ENCODE results near the gene MFAP5.
A peak's percentile ranks its signal among the peaks of the same experiment; 100 is the strongest.

Gene MFAP5, protein sequence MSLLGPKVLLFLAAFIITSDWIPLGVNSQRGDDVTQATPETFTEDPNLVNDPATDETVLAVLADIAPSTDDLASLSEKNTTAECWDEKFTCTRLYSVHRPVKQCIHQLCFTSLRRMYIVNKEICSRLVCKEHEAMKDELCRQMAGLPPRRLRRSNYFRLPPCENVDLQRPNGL

DNA sequence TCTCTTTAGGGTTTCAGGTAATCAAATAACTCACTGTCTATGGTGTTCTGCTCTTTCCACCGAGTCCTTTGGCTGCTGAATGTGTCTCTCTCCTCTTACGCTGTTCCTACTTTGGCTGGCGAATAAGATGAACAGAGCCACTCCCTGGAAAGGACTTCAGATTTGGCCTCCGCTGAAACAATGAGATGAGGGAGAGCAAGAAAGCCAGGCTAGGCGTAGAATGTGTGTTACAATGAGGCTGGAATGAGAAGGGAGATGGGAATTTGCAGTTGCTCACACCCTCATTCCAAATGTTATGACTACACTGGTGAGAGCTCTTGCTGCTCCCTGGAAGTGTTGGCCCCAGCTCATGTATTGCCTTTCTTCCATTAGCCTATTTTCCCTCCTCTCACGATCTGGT is at the start of gene MFAP5:
MFAP5 (minus strand) TSS at position 234 of the 400 bp plus-strand sequence. CDS start 722 bp downstream, outside the sequence.
- no peak for DNase-seq (ENCODE audit: low spot score)

DNA sequence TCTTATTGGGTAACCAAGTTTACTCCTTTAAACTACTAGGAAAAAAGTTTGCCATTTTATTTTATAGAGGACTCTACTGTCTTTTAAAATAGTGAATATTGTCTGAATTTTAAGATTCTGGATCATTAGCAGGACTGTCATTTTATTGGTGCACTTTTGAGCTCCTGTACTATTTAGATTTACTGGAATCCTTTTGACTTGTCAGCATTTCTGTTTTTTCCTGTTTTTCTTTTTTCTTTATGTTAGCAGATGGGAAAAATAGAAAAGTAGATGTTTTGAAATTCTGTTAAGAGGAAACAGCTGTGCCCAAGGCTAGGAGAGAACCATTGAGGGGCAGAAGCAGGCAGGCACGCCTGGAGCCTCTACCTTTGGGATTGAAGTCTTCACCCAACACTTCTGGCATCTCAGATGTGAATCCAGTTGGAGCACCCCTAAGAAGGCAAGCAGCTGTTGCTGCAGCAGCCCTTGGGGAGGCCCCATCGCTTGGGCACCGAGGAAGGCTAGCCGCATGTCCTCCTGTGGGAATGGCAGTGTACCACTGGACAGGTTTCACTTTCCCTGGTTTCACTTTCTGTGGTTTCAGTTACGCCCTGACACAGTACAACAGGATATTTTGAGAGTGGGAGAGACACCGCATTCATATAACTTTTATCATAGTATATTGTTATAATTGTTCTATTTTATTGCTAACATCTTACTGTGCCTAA is 46.7 kb upstream of the MFAP5 start:
- no peak for DNase-seq (ENCODE audit: low spot score)

DNA sequence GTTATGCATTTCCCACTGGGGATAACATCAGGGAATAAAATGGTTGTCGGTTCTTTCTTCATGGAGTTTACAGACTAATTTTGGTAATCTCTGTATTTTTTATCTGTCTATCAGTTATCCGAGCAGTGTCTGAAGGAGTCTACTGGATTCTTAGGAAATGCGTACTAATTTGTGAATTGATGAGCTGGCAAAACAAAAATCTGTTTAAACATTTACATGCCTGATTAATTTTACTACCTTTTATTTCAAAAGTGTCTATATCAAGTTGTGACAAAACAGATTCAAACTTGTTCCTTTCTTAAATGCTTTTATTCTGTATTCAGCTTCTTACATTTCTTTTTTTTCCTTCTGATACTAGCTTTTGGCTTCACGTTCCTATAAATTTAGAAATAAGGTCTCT is 39.5 kb upstream of the MFAP5 start:
- DNase-seq (ENCODE audit: low spot score) = no peak

DNA sequence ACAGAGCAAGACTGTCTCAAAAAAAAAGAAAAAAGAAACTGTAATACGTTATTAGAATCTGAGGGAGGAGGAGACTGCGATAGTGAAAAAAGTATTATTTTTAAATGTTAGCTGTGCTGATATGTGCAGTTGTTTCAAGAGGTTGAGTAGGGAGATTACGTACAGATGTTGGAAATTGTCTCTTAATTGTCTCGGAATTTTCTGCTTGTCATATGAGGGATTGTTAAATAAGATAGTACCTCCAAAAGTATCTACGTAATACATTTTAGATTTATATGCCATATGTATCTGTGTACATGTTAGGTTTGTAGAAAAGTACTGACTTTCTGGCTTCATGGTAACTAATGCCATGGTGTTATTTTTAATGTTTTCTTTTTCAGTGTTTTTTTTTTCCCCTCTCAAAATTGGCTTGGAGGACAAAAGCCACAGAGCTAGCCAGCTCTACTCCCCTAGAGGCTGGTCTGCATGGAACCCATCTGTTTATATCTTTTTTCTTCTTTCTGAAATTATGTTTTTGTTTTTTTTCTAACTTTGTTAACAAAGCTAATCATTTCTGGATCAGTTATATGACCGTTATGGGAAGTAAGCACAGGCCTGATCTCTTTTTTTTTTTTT is 38.5 kb upstream of the MFAP5 start:
- no peak for DNase-seq (ENCODE audit: low spot score)

DNA sequence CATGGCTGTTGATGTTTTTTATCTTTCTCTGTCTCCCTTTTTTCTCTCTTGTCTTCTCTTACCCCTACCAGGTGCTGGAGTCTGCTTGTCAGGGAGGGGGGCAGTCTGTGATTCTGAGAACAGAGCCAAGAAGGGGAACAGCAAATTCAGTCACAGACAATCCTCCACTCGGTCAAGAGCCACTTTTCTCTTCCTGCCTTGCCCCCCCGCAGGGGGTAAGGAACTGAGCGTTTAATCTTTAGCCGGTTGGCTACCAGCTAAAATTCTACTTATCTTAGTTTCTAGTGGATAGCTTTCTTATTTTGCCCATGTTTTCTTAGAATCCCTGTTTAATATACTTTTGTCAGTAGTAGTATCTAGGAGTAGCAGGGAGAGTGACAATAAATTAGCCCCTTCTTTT is 37.1 kb upstream of the MFAP5 start:
- no peak for DNase-seq (ENCODE audit: low spot score)

DNA sequence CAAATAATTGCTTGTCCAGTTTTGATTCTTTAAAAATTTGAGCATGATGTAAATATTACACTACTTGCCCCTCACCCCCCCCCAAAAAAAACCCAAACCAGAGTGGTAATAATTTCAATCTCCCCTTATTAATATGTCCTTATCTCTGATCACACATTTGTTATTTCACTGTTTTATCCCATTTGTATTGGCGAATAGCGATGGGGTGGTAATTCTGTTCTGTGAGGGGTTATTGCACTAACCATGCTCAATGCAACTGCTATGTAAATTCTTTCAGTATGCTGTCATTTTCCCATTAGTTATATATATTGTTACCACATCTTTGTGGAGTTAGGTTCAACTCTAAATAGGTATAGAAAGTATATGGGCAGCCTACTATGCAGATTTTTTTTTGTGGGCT is 36.3 kb upstream of the MFAP5 start:
- DNase-seq (ENCODE audit: low spot score) = no peak

DNA sequence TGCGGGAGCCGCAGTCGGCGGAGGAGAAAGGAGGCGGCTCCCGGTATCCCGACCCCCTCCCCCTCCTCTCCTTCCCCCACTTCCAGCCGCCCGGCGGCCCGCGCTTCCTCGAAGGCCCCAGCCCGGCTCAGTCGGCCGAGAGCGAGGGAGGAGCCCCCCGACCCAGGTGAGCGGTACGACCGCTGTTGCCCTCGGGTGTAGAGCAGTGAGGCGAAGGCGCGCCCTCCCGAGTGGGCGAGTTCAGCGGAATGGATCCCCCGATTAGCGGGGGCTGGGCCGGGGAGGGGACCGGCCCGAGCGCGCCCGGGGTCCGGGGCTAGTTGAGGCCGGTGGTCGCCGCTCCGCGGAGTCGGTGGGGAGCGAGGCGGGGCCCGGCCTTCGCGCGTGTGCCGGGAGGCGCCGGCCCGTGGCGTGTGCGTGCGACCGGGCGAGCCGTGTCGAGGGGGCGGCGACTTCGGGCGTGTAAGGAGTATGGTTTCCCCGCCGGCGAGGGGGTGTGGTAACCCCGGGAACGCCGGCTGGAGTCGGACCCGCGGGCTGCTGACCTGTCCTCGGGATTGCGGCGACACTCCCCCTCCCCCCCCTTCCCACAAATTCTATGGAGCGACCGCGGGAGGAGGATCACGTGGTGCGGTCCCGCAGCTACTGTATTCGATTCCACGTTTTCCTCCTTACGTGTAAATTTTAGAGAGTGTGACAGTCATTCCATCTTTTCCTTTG is 35.7 kb upstream of the MFAP5 start:
- no peak for DNase-seq (ENCODE audit: low spot score)

DNA sequence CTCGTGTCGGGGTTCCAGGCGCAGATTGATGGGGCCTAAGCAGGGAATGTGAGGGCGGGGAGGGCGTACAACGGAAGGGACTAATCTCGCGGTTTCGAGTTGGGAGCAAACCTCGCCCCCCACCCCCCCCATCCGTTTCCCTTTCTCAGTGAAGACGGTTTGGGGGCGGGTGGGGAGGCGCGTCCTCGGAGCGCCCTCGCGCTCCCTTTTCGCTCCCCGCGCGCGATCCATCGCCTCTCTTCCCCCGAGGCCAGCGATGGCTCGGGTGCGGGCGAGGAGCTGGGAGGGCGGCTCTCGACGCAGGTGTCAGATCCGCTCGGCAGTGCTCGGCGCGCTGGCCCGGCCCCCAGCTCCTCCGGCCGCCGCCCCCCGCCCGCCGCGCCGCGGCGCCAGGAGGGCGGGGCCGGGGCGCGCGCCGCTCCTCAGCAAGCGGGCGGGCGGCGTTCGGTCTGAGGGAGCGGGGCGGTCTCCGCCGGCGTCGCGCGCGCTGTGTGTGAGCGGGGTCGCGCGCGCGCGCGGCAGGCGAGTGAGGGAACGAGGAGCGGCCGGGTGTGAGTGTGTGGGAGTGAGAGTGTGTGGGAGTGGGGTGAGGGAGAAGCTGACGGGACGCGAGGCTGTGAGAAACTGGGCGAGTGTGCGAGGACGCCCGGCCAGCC is 35.0 kb upstream of the MFAP5 start, which contains the start of gene RIMKLB:
RIMKLB (plus strand) TSS at position 516 of the 656 bp plus-strand sequence. CDS start 15,876 bp downstream, outside the sequence.
- DNase-seq (ENCODE audit: low spot score) = no peak

DNA sequence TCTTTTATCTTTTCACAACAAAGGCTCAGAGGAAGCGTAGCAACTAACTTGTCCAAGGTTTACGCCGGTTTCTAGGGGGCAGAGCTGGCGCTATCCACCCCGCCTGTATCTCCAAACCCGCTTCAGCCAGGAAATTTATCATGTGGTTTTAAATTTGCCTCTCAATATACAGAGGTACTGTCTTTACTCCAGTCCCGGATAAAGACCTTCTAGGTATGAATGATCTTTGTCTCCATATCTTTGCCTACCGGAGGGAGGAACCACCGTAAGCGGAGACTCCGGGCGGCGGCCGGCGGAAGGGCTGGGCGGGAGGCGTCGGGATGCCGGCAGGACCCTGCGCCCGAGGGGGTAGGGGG is 34.5 kb upstream of the MFAP5 start:
- no peak for DNase-seq (ENCODE audit: low spot score)

DNA sequence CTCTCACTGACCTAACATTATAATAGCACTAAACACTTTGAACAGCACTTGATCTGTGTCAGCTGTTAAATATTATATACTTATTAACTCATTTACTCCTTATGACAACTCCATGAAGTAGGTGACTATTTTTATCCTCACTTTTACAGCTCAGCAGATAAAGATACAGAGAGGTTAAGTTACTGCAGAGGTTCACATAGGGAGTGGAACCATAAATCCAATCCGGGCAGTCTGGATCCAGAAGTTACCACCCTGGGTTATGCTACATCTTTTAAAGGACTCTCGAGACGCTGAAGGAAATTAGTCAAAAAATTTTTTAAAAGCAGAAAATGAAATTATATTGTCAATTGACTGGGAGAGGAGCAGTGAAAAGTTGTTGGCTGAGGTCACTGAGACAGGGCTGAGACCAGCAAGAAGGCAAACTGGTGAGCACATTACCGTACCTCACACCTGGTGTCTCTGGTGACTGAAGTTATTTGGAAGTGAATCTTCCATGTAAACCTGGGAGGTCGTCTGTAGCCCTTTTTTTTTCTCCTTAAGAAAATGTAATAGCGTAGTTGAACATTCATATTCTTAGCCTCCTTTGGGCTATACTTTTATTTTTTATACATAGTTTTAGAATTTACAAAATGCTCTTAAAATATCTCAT is 33.9 kb upstream of the MFAP5 start:
- DNase-seq (ENCODE audit: low spot score) = no peak

DNA sequence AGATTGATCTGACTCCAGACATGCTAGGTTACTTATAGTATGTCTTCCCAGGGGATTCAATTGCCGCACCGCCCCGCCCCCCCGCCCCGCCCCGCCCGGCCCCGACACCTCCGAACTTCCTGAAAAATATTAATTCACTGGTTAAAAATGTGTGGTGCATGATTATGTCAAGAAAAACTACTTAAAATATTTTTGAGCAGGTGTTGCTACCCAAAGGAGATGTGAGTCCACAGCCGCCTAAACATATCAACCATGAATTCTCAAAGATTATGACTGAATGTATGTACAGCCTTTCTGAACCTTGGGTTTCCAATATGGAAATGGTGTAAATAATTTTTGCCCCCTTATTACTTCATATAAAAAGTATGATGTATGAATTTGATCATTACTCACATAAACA is 32.5 kb upstream of the MFAP5 start:
- no peak for DNase-seq (ENCODE audit: low spot score)

DNA sequence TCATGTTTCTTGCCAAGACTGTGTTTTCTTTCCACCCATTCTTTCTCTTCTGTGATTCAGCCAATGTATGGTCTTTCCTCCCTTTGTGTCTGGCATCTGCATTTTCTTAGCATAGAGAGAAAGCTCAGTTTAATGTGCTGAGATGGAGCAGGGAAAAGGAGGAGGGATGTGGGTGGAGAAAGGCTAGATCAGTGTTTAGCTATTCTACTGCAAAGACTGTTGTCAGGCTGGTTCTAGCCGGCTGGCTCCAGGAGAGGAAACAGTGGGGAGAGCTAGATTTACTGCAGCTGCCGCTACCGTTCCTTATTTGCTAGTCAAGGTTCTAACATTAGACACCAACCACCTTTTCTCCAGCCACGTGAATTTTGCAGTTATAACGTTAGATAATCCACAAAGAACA is 29.9 kb upstream of the MFAP5 start:
- DNase-seq (ENCODE audit: low spot score) = no peak

DNA sequence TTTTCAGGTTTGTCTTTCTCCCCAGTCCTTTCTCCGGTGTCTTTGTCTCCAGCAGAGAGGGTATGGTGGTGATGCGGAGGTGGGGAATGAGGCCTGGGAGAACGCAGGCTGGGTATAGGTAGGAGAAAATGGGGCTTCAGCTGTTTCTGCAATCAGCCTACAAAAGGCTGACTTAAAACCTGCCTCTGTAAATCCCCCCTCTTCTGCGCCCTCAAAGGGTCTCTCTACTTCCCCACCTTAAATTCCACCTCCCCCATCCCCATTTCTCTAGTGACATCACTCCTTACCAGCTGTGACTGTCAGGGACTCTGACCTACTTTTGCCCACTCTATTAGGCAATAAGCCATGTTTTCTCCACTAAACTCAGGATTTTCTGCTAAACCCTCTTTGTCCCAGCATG is 27.1 kb upstream of the MFAP5 start:
- DNase-seq (ENCODE audit: low spot score) = no peak

DNA sequence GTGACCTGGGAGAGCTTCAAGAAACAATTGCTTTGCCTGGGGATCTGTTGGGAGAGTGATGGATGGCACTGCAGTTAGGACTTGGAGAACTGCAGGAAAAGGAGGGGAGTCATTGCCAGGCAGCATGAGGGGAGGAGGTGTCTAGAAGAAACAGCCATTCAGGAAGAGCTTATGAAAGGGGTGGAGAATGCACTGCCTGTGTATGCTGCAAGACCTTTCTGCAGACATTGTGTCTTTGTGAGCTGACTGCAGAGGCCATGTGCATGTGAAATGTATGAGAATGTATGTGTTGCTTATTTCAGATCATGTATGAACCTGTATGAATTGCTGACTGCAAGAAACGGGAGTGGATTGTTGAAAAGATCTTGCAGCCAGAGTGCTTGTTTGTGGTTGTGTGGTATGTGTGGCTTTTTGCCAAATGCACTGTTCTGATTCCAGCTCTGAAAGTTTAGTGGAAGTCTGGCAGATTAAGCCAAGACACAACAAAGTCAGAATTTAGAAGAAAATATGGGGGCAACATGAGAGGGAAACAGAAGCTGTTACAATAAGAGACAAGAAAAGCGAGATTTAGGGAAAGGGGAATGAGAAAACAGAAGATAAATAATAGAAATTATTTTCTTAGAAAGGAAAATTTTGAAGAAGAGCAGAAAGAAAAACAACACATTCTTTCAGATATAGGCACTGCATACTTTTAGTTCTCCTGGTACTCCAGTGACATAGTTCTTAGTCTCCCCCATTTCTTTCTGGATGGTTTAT is 25.4 kb upstream of the MFAP5 start:
- no peak for DNase-seq (ENCODE audit: low spot score)

DNA sequence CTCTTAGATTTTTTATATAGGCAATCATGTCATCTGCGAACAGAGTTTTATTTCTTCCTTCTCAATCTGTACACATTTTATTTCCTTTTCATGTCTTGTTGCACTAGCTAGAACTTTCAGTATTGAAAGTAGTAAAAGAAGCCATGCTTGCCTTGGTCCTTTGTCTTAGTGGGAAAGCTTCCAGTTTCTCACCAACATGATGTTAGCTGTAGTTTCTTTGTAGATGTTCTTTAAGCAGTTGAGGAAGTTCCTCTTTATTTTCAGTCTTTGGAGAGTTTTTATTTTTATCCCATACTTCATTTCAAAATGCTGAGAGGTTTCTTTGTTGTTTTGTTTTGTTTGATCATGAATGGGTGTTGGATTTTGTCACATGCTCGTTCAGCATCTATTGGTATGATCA is 22.4 kb upstream of the MFAP5 start:
- no peak for DNase-seq (ENCODE audit: low spot score)

DNA sequence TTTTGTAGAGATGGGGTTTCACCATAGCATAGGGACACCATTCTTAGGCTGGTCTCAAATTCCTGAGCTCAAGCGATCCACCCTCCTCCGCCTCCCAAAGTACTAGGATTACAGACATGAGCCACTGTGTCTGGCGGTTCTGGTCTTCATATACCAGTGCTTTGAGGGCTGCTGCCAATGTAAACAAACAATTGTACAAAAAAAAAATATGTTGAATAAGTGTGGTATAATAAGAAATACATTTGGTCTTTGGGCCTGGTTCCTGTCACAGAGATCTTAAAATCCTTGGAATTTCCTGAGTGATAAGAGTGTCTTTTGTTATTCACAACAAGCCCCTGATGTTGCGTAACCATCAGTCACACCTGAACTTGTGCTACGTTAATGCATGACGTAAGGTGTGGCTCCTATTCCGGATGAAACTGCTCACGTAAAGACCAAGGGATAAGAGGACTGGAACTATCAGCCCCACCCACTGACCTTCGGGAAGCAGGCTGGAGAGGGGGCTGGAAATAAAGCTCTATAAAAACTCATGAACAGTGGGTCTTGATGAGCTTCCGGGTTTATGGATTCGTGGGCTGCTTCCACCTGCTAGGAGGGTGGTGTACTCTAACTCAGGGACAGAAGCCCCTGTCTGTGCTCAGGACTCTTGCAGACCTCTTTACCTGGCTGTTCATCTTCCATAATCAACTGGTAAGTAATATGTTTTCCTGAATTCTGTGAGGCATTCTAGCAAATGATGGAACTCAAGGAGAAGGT is 18.7 kb upstream of the MFAP5 start:
- no peak for DNase-seq (ENCODE audit: low spot score)

DNA sequence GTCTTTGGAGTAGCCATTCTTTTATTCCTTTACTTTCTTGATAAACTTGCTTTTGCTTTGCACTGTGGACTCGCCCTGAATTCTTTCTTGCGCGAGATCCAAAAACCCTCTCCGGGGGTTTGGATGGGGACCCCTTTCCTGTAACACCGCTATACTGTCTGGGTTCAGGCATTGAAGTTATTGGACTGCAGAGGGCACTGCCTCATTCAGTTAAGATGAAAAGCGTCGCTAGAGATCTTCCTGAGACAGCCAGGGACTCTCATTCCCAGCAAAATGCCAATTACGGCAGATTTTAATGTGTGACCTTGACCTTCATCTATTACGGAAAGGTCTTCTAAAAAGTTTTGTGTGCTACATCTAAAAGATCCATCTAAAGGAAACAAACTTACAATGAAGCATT is 17.9 kb upstream of the MFAP5 start:
- DNase-seq (ENCODE audit: low spot score) = no peak

DNA sequence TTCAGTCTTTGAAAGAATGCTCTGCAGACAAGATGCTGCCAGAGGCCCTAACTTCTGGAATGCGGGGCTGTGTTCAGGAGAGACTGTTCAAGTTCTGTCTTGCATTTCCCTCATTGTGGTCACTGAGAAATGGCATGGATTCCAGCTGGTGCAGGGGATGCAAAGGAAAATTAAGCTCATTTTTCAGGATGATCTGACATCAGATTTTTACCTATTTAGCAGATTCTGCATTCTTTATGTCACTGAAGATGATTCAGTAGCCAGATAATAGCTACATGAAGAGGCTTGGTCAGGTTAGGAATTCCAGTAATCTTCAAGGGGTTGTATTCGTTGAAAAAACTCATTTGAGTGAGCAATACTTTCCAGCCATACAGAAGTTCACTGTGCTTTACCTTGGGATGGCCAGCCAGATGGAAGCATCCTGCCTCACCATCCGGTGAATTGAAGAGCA is 16.1 kb upstream of the MFAP5 start:
- DNase-seq (ENCODE audit: low spot score) = no peak

DNA sequence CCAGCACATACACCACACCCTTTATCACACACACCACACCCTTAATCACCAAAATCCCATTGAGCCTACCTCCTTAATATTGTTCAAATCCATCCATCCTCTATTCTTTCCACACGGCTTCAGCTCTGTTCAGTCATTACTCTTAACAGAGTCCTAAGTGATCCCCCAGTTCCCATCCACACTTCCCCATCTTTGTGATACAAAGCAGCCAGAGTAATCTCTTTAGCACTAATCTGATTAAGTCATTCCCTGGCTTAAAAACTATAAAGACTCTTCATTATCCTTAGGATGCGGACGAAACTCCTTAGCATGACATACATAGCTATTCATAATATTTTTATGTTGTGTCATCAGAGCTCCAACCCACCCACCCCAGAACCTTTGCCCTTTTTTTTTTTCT is 14.7 kb upstream of the MFAP5 start:
- DNase-seq (ENCODE audit: low spot score) = no peak

DNA sequence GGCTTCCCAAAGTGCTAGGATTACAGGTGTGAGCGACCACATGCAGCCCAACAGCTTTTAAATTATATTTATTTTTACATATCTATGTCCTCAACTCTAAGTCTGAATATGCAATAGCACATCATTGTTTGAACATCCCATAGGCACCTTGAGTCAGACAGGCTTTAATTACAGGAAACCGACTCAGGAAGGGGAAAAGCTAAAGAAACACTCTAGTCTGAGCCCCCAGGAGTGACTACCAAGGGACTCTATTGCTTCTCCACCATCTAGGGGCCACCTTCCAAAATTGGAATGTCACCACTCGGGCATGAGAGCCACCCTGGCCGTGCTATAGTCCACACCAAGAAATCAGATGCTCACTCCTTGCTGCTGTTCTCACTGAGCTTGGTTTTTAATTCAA is 14.0 kb upstream of the MFAP5 start:
- peak; percentile 74 for DNase-seq (ENCODE audit: low spot score)
